Measurements from ENCODE around the gene NTPCR. TPM values are rescaled to one million over a fixed set of nuclear protein-coding genes. Genes with fewer than 3 reads are reported as not detected.

Gene NTPCR
- total and polyA plus RNA-seq, 9 donors = 17.5 to 46.5 (median 37.6) TPM

- intact Hi-C loops (cut with DNase I) = no loop called here
- H3K9me3 ChIP-seq = no peaks in the 10 kb centered on the region
- WGBS, 3 donors = 67 to 76% (median 71%) methylated on average over 3 of the region's 3 CpGs
Measured at GRCh38 chr1:232917053-232917452, 33.4 kb upstream of the NTPCR start.

GRCh38 chr1:232921381-232921780 is 29.0 kb upstream of the NTPCR start:
- H3K4me1 ChIP-seq (ENCODE audit: insufficient read depth) = no peaks in the 10 kb centered on the region
- whole genome bisulfite sequencing, 3 donors = 51 to 56% (median 54%) methylated on average over 2 of the region's 2 CpGs
- intact Hi-C loops (cut with DNase I) = no loop called here
- TF ChIP-seq POLR2A (IDR thresholded peaks at IDR 0.05) = no peak
- no peak for TF ChIP-seq EP300 (IDR thresholded peaks at IDR 0.05)
- no peak for TF ChIP-seq CTCF (IDR thresholded peaks at IDR 0.05)
- H3K27me3 ChIP-seq = no peaks in the 10 kb centered on the region
- no peak for DNase-seq
- no peak overlapping the region for H3K4me3 ChIP-seq
- H3K36me3 ChIP-seq = no peaks in the 10 kb centered on the region
- H3K27ac ChIP-seq = no peak overlapping the region
- H3K9me3 ChIP-seq = no peaks in the 10 kb centered on the region

More at GRCh38 chr1:232917053-232917452, 33.4 kb upstream of the NTPCR start:
- Histone ChIP-seq H3K27ac (no peak overlapping the region), H3K36me3 (no peaks in the 10 kb centered on the region), H3K27me3 (no peaks in the 10 kb centered on the region), H3K4me3 (no peak overlapping the region), H3K4me1 (ENCODE audit: insufficient read depth) (no peaks in the 10 kb centered on the region)
- TF ChIP-seq POLR2A (IDR thresholded peaks at IDR 0.05) = no peak
- no peak for TF ChIP-seq CTCF (IDR thresholded peaks at IDR 0.05)
- TF ChIP-seq EP300 (IDR thresholded peaks at IDR 0.05) = no peak
- no peak for DNase-seq

GRCh38 chr1:232922485-232922884 is 27.9 kb upstream of the NTPCR start:
- 67 to 73% (median 67%) methylated on average over 2 of the region's 2 CpGs for WGBS, 3 donors
- no peaks in the 10 kb centered on the region for H3K27me3 ChIP-seq
- intact Hi-C loops (cut with DNase I) = no loop called here
- H3K4me1 ChIP-seq (ENCODE audit: insufficient read depth) = no peaks in the 10 kb centered on the region
- no peak overlapping the region for H3K27ac ChIP-seq
- no peak overlapping the region for H3K4me3 ChIP-seq
- DNase-seq = no peak
- no peaks in the 10 kb centered on the region for H3K9me3 ChIP-seq
- no peaks in the 10 kb centered on the region for H3K36me3 ChIP-seq
- TF ChIP-seq POLR2A (IDR thresholded peaks at IDR 0.05) (no peak), EP300 (IDR thresholded peaks at IDR 0.05) (no peak), CTCF (IDR thresholded peaks at IDR 0.05) (no peak)

- Histone ChIP-seq H3K4me3 (no peak overlapping the region), H3K9me3 (no peaks in the 10 kb centered on the region), H3K27ac (no peak overlapping the region), H3K4me1 (ENCODE audit: insufficient read depth) (no peaks in the 10 kb centered on the region), H3K27me3 (no peaks in the 10 kb centered on the region), H3K36me3 (no peaks in the 10 kb centered on the region)
- WGBS, 3 donors = 89 to 91% (median 91%) methylated on average over 4 of the region's 4 CpGs
- TF ChIP-seq EP300 (IDR thresholded peaks at IDR 0.05) (no peak), POLR2A (IDR thresholded peaks at IDR 0.05) (no peak), CTCF (IDR thresholded peaks at IDR 0.05) (no peak)
- intact Hi-C loops (cut with DNase I) = no loop called here
- DNase-seq = no peak
Measured at GRCh38 chr1:232923739-232924386, 26.5 kb upstream of the NTPCR start.
